ENCODE measurements around the gene TMEM250. TPM values are rescaled to one million over a fixed set of nuclear protein-coding genes. Genes with fewer than 3 reads are reported as not detected.
A peak's percentile ranks its signal among the peaks of the same experiment; 100 is the strongest.

The TMEM250 gene
- total and polyA plus RNA-seq, 9 of the 15 experiments (the other 6 are each of a cell fraction or from before 2014, with no cell fraction given): 0.32 to 44.6 (median 12.2) TPM

DNA sequence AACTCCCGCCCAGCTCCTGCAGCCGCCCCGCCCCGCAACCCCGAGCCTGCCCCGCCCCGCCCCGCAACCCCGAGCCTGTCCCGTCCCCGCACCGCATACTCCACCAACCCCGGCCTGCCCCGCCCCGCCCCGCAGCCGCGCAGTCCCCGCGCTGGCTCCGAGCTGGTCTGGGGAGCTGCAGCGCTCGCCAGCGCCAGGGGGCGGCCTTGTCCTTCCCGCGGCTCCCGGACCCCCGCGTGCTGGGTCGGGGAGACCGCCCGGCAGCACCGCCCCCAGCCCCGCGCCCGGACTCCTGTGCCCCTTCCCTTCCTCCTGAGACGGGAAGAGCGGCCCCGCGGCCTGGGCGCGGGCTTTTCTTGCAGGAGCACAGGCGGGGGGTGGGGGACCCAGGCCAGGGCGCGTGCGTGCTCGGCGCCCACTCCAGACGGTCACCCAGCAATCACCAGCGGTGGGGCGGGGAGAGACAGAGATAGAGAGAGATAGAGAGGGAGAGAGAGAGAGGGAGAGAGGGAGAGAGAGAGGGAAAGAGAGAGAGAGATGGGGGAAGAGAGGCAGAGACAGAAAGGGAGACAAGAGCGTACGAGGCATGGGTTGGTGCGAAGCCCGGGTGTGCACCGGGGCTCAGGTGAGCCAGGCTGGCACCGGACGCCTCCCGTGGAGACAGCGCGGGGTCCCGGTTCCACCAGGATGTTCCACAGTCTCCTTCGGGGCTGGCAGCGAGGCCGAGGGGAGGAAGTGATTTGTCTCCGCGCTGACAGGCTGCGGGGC lies 14.7 kb upstream of the TMEM250 start (continued):
- TF ChIP-seq NR2C1 (IDR thresholded peaks at IDR 0.05): no peak
- no peak for TF ChIP-seq NR2C1 (tag; IDR thresholded peaks at IDR 0.05)
- no peak for TF ChIP-seq SETDB1 (IDR thresholded peaks at IDR 0.05; ENCODE audit: low read length)
- no peak for TF ChIP-seq MTA1 (IDR thresholded peaks at IDR 0.05; ENCODE audit: borderline replicate concordance)
- TF ChIP-seq, protein P1, sequence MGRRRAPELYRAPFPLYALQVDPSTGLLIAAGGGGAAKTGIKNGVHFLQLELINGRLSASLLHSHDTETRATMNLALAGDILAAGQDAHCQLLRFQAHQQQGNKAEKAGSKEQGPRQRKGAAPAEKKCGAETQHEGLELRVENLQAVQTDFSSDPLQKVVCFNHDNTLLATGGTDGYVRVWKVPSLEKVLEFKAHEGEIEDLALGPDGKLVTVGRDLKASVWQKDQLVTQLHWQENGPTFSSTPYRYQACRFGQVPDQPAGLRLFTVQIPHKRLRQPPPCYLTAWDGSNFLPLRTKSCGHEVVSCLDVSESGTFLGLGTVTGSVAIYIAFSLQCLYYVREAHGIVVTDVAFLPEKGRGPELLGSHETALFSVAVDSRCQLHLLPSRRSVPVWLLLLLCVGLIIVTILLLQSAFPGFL (CRISPR knock-in tag; IDR thresholded peaks at IDR 0.05): no peak
- TF ChIP-seq, protein P2, sequence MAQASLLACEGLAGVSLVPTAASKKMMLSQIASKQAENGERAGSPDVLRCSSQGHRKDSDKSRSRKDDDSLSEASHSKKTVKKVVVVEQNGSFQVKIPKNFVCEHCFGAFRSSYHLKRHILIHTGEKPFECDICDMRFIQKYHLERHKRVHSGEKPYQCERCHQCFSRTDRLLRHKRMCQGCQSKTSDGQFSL (CRISPR knock-in tag; IDR thresholded peaks at IDR 0.05): no peak
- TF ChIP-seq, protein P2 (tag; IDR thresholded peaks at IDR 0.05): 0 out of 4 replicates have a peak, but pooled peaks of 1 of the 2 experiments have one; percentile 46
- TF ChIP-seq, protein P3, sequence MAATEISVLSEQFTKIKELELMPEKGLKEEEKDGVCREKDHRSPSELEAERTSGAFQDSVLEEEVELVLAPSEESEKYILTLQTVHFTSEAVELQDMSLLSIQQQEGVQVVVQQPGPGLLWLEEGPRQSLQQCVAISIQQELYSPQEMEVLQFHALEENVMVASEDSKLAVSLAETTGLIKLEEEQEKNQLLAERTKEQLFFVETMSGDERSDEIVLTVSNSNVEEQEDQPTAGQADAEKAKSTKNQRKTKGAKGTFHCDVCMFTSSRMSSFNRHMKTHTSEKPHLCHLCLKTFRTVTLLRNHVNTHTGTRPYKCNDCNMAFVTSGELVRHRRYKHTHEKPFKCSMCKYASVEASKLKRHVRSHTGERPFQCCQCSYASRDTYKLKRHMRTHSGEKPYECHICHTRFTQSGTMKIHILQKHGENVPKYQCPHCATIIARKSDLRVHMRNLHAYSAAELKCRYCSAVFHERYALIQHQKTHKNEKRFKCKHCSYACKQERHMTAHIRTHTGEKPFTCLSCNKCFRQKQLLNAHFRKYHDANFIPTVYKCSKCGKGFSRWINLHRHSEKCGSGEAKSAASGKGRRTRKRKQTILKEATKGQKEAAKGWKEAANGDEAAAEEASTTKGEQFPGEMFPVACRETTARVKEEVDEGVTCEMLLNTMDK (IDR thresholded peaks at IDR 0.05; ENCODE audit: borderline replicate concordance, insufficient read depth, low read depth, low read length, poor library complexity, severe bottlenecking): peak; percentile 88
- TF ChIP-seq PHB (CRISPR knock-in tag; IDR thresholded peaks at IDR 0.05): no peak
- TF ChIP-seq ARID2 (IDR thresholded peaks at IDR 0.05): peak; percentile 29; the same call in 1 of the 2 replicates
- TF ChIP-seq, protein P4, sequence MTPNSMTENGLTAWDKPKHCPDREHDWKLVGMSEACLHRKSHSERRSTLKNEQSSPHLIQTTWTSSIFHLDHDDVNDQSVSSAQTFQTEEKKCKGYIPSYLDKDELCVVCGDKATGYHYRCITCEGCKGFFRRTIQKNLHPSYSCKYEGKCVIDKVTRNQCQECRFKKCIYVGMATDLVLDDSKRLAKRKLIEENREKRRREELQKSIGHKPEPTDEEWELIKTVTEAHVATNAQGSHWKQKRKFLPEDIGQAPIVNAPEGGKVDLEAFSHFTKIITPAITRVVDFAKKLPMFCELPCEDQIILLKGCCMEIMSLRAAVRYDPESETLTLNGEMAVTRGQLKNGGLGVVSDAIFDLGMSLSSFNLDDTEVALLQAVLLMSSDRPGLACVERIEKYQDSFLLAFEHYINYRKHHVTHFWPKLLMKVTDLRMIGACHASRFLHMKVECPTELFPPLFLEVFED (CRISPR knock-in tag; conservative IDR thresholded peaks at IDR 0.05): 0 out of 2 replicates have a peak, but pooled peaks have one; percentile 44
- TF ChIP-seq, protein P5, sequence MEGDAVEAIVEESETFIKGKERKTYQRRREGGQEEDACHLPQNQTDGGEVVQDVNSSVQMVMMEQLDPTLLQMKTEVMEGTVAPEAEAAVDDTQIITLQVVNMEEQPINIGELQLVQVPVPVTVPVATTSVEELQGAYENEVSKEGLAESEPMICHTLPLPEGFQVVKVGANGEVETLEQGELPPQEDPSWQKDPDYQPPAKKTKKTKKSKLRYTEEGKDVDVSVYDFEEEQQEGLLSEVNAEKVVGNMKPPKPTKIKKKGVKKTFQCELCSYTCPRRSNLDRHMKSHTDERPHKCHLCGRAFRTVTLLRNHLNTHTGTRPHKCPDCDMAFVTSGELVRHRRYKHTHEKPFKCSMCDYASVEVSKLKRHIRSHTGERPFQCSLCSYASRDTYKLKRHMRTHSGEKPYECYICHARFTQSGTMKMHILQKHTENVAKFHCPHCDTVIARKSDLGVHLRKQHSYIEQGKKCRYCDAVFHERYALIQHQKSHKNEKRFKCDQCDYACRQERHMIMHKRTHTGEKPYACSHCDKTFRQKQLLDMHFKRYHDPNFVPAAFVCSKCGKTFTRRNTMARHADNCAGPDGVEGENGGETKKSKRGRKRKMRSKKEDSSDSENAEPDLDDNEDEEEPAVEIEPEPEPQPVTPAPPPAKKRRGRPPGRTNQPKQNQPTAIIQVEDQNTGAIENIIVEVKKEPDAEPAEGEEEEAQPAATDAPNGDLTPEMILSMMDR (IDR thresholded peaks at IDR 0.05 in 2 of 3, conservative IDR thresholded peaks at IDR 0.05 in 1 of 3; ENCODE audit: insufficient read depth in 2 of 3, low read depth in 1 of 3, low read length in 3 of 3): peak; percentile 46 to 70 (median 61); a peak in 5 of 6 replicates
